ENCODE results near the gene RPL38. TPM values are rescaled to one million over a fixed set of nuclear protein-coding genes. Genes with fewer than 3 reads are reported as not detected.

Gene RPL38
- total RNA-seq, 1 donor from 2014 or later = 919 TPM

GRCh38 chr17:74156878-74157277, 46.6 kb upstream of the RPL38 start:
- TF ChIP-seq EZH2 (IDR thresholded peaks at IDR 0.05; ENCODE audit: insufficient read depth, low read length) (no peak), CTCF (IDR thresholded peaks at IDR 0.05; ENCODE audit: insufficient read depth, low read depth, low read length) (no peak)
- Histone ChIP-seq H3K9ac (ENCODE audit: low read length) (no peak overlapping the region), H3K9me3 (ENCODE audit: insufficient read depth, low read depth, low read length) (no peaks in the 10 kb centered on the region), H3K4me2 (ENCODE audit: low read length) (no peak overlapping the region), H4K20me1 (ENCODE audit: insufficient read depth, low read length) (no peaks in the 10 kb centered on the region), H3K4me1 (ENCODE audit: insufficient read depth, low read length) (no peaks in the 10 kb centered on the region), H3K27ac (ENCODE audit: low read depth, low read length) (no peak overlapping the region), H2AFZ (ENCODE audit: low read depth, low read length) (no peak overlapping the region), H3K4me3 (ENCODE audit: insufficient read depth, low read depth, low read length) (no peak overlapping the region), H3K79me2 (ENCODE audit: insufficient read depth, low read length) (no peaks in the 10 kb centered on the region), H3K27me3 (ENCODE audit: insufficient read depth, low read length) (no peaks in the 10 kb centered on the region), H3K36me3 (ENCODE audit: insufficient read depth, low read length) (no peaks in the 10 kb centered on the region)
- FAIRE-seq (no peak), DNase-seq (ENCODE audit: low read depth) (no peak)
- H3K27ac Mint-ChIP-seq (ENCODE audit: unreplicated experiment) = no peak overlapping the region
- H3K9me3 Mint-ChIP-seq (ENCODE audit: unreplicated experiment) = peaks cover 9% of the 10 kb centered on the region
- H3K4me1 Mint-ChIP-seq (ENCODE audit: low read depth, unreplicated experiment) = no peaks in the 10 kb centered on the region
- no peaks in the 10 kb centered on the region for H3K36me3 Mint-ChIP-seq (ENCODE audit: low read depth, unreplicated experiment)
- peaks cover 64% of the 10 kb centered on the region for H3K27me3 Mint-ChIP-seq (ENCODE audit: low read depth, unreplicated experiment)
- no peak overlapping the region for H3K4me3 Mint-ChIP-seq (ENCODE audit: unreplicated experiment)

GRCh38 chr17:74157366-74157765, 46.1 kb upstream of the RPL38 start:
- H3K79me2 ChIP-seq (ENCODE audit: insufficient read depth, low read length) = no peaks in the 10 kb centered on the region
- no peak overlapping the region for H3K4me2 ChIP-seq (ENCODE audit: low read length)
- no peak overlapping the region for H3K9ac ChIP-seq (ENCODE audit: low read length)
- DNase-seq (ENCODE audit: low read depth) = no peak
- H3K27ac Mint-ChIP-seq (ENCODE audit: unreplicated experiment) = no peak overlapping the region
- H3K9me3 Mint-ChIP-seq (ENCODE audit: unreplicated experiment) = peaks cover 9% of the 10 kb centered on the region
- no peaks in the 10 kb centered on the region for H3K9me3 ChIP-seq (ENCODE audit: insufficient read depth, low read depth, low read length)
- peaks cover 61% of the 10 kb centered on the region for H3K27me3 Mint-ChIP-seq (ENCODE audit: low read depth, unreplicated experiment)
- no peak overlapping the region for H3K4me3 Mint-ChIP-seq (ENCODE audit: unreplicated experiment)
- H3K27ac ChIP-seq (ENCODE audit: low read depth, low read length) = no peak overlapping the region
- H3K27me3 ChIP-seq (ENCODE audit: insufficient read depth, low read length) = no peaks in the 10 kb centered on the region
- H3K36me3 Mint-ChIP-seq (ENCODE audit: low read depth, unreplicated experiment) = no peaks in the 10 kb centered on the region
- TF ChIP-seq EZH2 (IDR thresholded peaks at IDR 0.05; ENCODE audit: insufficient read depth, low read length) = no peak
- no peak for TF ChIP-seq CTCF (IDR thresholded peaks at IDR 0.05; ENCODE audit: insufficient read depth, low read depth, low read length)
- H3K4me3 ChIP-seq (ENCODE audit: insufficient read depth, low read depth, low read length) = no peak overlapping the region
- H3K4me1 ChIP-seq (ENCODE audit: insufficient read depth, low read length) = no peaks in the 10 kb centered on the region
- FAIRE-seq = no peak
- H3K4me1 Mint-ChIP-seq (ENCODE audit: low read depth, unreplicated experiment) = no peaks in the 10 kb centered on the region
- no peak overlapping the region for H2AFZ ChIP-seq (ENCODE audit: low read depth, low read length)
- no peaks in the 10 kb centered on the region for H3K36me3 ChIP-seq (ENCODE audit: insufficient read depth, low read length)
- H4K20me1 ChIP-seq (ENCODE audit: insufficient read depth, low read length) = no peaks in the 10 kb centered on the region

GRCh38 chr17:74158761-74159160, 44.7 kb upstream of the RPL38 start:
- FAIRE-seq = no peak
- H3K9me3 ChIP-seq (ENCODE audit: insufficient read depth, low read depth, low read length) = no peaks in the 10 kb centered on the region
- no peaks in the 10 kb centered on the region for H3K79me2 ChIP-seq (ENCODE audit: insufficient read depth, low read length)
- Mint-ChIP-seq H3K4me3 (ENCODE audit: unreplicated experiment) (no peak overlapping the region), H3K4me1 (ENCODE audit: low read depth, unreplicated experiment) (no peaks in the 10 kb centered on the region), H3K9me3 (ENCODE audit: unreplicated experiment) (peaks cover 11% of the 10 kb centered on the region), H3K36me3 (ENCODE audit: low read depth, unreplicated experiment) (no peaks in the 10 kb centered on the region), H3K27me3 (ENCODE audit: low read depth, unreplicated experiment) (peaks cover 48% of the 10 kb centered on the region), H3K27ac (ENCODE audit: unreplicated experiment) (no peak overlapping the region)
- H3K4me1 ChIP-seq (ENCODE audit: insufficient read depth, low read length) = no peaks in the 10 kb centered on the region
- TF ChIP-seq CTCF (IDR thresholded peaks at IDR 0.05; ENCODE audit: insufficient read depth, low read depth, low read length) = no peak
- no peak overlapping the region for H3K4me3 ChIP-seq (ENCODE audit: insufficient read depth, low read depth, low read length)
- H3K4me2 ChIP-seq (ENCODE audit: low read length) = no peak overlapping the region
- no peak overlapping the region for H3K27ac ChIP-seq (ENCODE audit: low read depth, low read length)
- no peak overlapping the region for H2AFZ ChIP-seq (ENCODE audit: low read depth, low read length)
- no peaks in the 10 kb centered on the region for H3K36me3 ChIP-seq (ENCODE audit: insufficient read depth, low read length)
- no peak overlapping the region for H3K9ac ChIP-seq (ENCODE audit: low read length)
- H3K27me3 ChIP-seq (ENCODE audit: insufficient read depth, low read length) = no peaks in the 10 kb centered on the region
- DNase-seq (ENCODE audit: low read depth) = no peak
- H4K20me1 ChIP-seq (ENCODE audit: insufficient read depth, low read length) = no peaks in the 10 kb centered on the region
